ENCODE measurements around the gene ST3GAL6.
"Not testable (repeated sequence)": the region's sequence is repeated elsewhere in the genome, so short reads cannot be mapped to it uniquely, and the experiment has no call there.

The ST3GAL6 gene

DNA sequence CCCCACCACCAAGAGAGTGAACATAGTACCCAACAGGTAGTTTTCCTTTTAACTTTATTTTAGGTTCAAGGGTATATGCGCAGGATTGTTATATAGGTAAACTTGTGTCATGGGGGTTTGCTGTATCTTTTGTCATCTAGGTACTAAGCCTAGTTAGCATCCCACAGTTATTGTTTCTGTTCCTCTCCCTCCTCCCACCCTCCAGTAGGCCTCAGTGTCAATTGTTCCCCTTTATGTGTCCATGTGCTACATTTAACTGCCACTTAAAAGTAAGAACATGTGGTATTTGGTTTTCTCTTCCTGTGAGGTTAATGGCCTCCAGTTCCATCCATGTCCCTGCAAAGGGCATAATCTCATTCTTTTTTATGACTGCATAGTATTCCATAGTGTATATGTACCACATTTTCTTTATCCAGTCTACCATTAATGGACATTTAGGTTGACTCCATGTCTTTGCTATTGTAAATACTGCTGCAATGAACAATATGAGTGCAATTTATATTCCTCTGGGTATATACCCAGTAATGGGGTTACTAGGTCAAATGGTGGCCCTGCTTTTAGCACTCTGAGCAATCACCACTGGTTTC, 66.2 kb downstream of the ST3GAL6 start:
- Histone ChIP-seq H2BK5ac (ENCODE audit: low read depth, low read length, poor library complexity, severe bottlenecking) (no peak overlapping the region), H2AK5ac (ENCODE audit: low read length, severe bottlenecking) (no peak overlapping the region), H4K91ac (ENCODE audit: low read length) (no peak overlapping the region), H2BK15ac (ENCODE audit: low read depth, poor library complexity, severe bottlenecking) (no peak overlapping the region), H3K9me3 (ENCODE audit: control insufficient read depth, low read length) (peaks cover 3% of the 10 kb centered on the region), H3K4me2 (ENCODE audit: low read length, poor library complexity, severe bottlenecking) (no peak overlapping the region), H3K36me3 (ENCODE audit: control insufficient read depth in 1 of 2, insufficient read depth in 2 of 2, low read depth in 1 of 2, low read length in 2 of 2) (peaks cover 7 to 46% of the 10 kb centered on the region in 2 experiments), H3K14ac (ENCODE audit: low read length in 2 of 2) (no peak overlapping the region), H3K27me3 (ENCODE audit: control insufficient read depth in 1 of 2, insufficient read depth in 1 of 2, low read length in 2 of 2) (no peaks in the 10 kb centered on the region), H3K18ac (ENCODE audit: low read depth in 1 of 2, low read length in 2 of 2) (no peak overlapping the region), H2BK120ac (ENCODE audit: low read depth, low read length) (no peak overlapping the region), H2BK12ac (ENCODE audit: low read length in 2 of 2) (no peak overlapping the region), H3K9ac (ENCODE audit: low read length) (no peak overlapping the region), H3K79me1 (replicated peaks; ENCODE audit: low read length, poor library complexity, severe bottlenecking) (peaks cover 2% of the 10 kb centered on the region), H3K4ac (ENCODE audit: low read depth in 1 of 2, low read length in 2 of 2) (no peak overlapping the region), H4K8ac (ENCODE audit: low read length) (no peak overlapping the region), H2AFZ (ENCODE audit: low read depth, low read length) (no peak overlapping the region), H3K27ac (ENCODE audit: low read length, poor library complexity, severe bottlenecking) (no peak overlapping the region), H3K4me1 (ENCODE audit: control insufficient read depth, insufficient read depth, low read depth, low read length) (peaks cover 6% of the 10 kb centered on the region), H3K4me3 (ENCODE audit: insufficient read depth in 1 of 2, low read depth in 1 of 2, low read length in 2 of 2) (no peak overlapping the region), H3K23ac (ENCODE audit: low read length in 2 of 2) (no peak overlapping the region)
- DNase-seq, result no peak
- WGBS, result no CpG with 5 or more reads among the region's 1 CpG

DNA sequence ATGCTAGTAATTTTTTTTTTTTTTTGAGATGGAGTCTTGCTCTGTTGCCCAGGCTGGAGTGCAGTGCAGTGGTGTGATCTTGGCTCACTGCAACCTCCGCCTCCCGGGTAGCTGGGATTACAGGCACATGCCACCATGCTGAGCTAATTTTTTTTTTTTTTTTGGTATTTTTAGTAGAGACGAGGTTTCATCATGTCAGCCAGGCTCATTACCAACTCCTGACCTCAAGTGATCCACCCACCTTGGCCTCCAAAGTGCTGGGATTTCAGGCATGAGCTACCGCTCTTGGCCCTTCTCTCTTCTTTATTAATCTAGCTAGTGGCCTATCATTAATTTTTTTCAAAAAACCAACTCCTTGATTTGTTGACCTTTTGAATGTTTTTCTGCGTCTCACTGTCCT, 67.9 kb downstream of the ST3GAL6 start:
- not testable (repeated sequence) for H3K79me1 ChIP-seq (replicated peaks; ENCODE audit: low read length, poor library complexity, severe bottlenecking); H2AFZ ChIP-seq (ENCODE audit: low read depth, low read length); H3K9ac ChIP-seq (ENCODE audit: low read length); H3K4me1 ChIP-seq (ENCODE audit: control insufficient read depth, insufficient read depth, low read depth, low read length); H4K91ac ChIP-seq (ENCODE audit: low read length); H2BK120ac ChIP-seq (ENCODE audit: low read depth, low read length); H2BK12ac ChIP-seq (ENCODE audit: low read length in 2 of 2); H3K23ac ChIP-seq (ENCODE audit: low read length in 2 of 2); H3K4me3 ChIP-seq (ENCODE audit: insufficient read depth in 1 of 2, low read depth in 1 of 2, low read length in 2 of 2); DNase-seq; H3K4ac ChIP-seq (ENCODE audit: low read depth in 1 of 2, low read length in 2 of 2); H3K4me2 ChIP-seq (ENCODE audit: low read length, poor library complexity, severe bottlenecking); H2BK15ac ChIP-seq (ENCODE audit: low read depth, poor library complexity, severe bottlenecking); H3K27me3 ChIP-seq (ENCODE audit: control insufficient read depth in 1 of 2, insufficient read depth in 1 of 2, low read length in 2 of 2); H2BK5ac ChIP-seq (ENCODE audit: low read depth, low read length, poor library complexity, severe bottlenecking); H3K14ac ChIP-seq (ENCODE audit: low read length in 2 of 2); H3K18ac ChIP-seq (ENCODE audit: low read depth in 1 of 2, low read length in 2 of 2); H4K8ac ChIP-seq (ENCODE audit: low read length); H3K9me3 ChIP-seq (ENCODE audit: control insufficient read depth, low read length); H2AK5ac ChIP-seq (ENCODE audit: low read length, severe bottlenecking)
- WGBS, result 98% methylated on average over 5 of the region's 5 CpGs
- H3K36me3 ChIP-seq (ENCODE audit: control insufficient read depth in 1 of 2, insufficient read depth in 2 of 2, low read depth in 1 of 2, low read length in 2 of 2), result peaks cover 7 to 35% of the 10 kb centered on the region in 2 experiments
- H3K27ac ChIP-seq (ENCODE audit: low read length, poor library complexity, severe bottlenecking), result peak overlapping the region; percentile 49

DNA sequence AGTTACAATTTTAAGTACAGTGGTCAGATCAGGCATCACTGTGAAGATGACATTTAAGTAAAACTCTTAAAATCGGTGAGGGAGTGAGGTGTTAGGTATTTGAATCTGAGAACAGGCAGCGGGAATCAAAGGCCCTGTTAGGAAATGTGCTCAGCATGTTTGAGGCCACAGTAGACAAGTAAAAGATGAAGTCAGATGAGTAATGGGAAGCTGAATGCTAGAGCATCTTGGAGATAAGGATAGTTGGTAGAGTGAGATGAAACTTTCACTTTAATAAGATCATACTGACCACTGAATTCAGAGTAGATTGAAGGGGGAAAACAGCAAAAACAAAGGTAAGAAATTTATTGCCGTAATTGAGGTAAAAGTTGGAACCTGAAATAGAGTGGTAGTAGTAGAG, 76.7 kb downstream of the ST3GAL6 start:
- no peak overlapping the region for H3K4me2 ChIP-seq (ENCODE audit: low read length, poor library complexity, severe bottlenecking)

DNA sequence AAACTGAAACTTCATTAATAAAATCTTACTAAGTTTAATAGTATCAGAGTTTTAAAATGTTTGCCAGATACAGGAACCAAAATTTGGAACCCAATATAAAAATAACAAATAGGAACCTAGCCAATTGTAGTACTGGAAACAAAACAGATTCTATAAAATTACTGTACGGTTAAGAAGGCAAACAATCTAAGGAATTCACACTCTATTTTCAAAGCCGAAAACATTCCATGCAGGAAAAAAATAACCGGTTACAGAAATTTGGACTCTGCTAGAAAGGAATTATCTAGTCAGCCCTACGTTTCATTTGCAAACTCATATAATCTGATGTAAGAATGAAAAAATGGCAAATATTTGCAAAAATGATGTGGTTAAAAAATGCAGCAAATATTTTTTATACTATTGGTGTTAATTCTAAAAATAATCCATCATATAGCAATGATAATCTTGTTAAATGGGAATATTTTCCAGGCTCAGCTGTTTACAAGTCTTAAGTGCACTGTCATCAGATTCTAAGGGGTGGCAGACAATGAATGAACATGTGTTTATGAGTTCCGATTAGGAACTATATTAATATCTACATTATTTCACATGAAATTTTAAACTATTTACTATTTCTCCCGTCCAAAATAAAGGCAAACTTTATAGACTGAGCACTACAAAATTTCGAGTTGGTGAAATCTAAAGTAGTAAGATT, 80.3 kb downstream of the ST3GAL6 start:
- Histone ChIP-seq H2BK15ac (ENCODE audit: low read depth, poor library complexity, severe bottlenecking) (no peak overlapping the region), H3K9ac (ENCODE audit: low read length) (peak overlapping the region; percentile 63), H3K27me3 (ENCODE audit: control insufficient read depth in 1 of 2, insufficient read depth in 1 of 2, low read length in 2 of 2) (no peaks in the 10 kb centered on the region), H2BK12ac (ENCODE audit: low read length in 2 of 2) (no peak overlapping the region), H3K23ac (ENCODE audit: low read length in 2 of 2) (no peak overlapping the region), H3K27ac (ENCODE audit: low read length, poor library complexity, severe bottlenecking) (no peak overlapping the region), H2BK120ac (ENCODE audit: low read depth, low read length) (no peak overlapping the region), H3K18ac (ENCODE audit: low read depth in 1 of 2, low read length in 2 of 2) (no peak overlapping the region), H3K4ac (ENCODE audit: low read depth in 1 of 2, low read length in 2 of 2) (no peak overlapping the region), H2AK5ac (ENCODE audit: low read length, severe bottlenecking) (no peak overlapping the region), H3K79me1 (replicated peaks; ENCODE audit: low read length, poor library complexity, severe bottlenecking) (no peaks in the 10 kb centered on the region), H2BK5ac (ENCODE audit: low read depth, low read length, poor library complexity, severe bottlenecking) (no peak overlapping the region), H3K9me3 (ENCODE audit: control insufficient read depth, low read length) (no peaks in the 10 kb centered on the region), H3K36me3 (ENCODE audit: control insufficient read depth in 1 of 2, insufficient read depth in 2 of 2, low read depth in 1 of 2, low read length in 2 of 2) (peaks cover 5 to 85% of the 10 kb centered on the region in 2 experiments), H3K4me1 (ENCODE audit: control insufficient read depth, insufficient read depth, low read depth, low read length) (no peaks in the 10 kb centered on the region), H2AFZ (ENCODE audit: low read depth, low read length) (no peak overlapping the region), H3K14ac (ENCODE audit: low read length in 2 of 2) (no peak overlapping the region), H4K8ac (ENCODE audit: low read length) (no peak overlapping the region), H3K4me2 (ENCODE audit: low read length, poor library complexity, severe bottlenecking) (no peak overlapping the region), H4K91ac (ENCODE audit: low read length) (no peak overlapping the region), H3K4me3 (ENCODE audit: insufficient read depth in 1 of 2, low read depth in 1 of 2, low read length in 2 of 2) (no peak overlapping the region)
- no peak for DNase-seq
- WGBS, result 93% methylated on average over 4 of the region's 7 CpGs

More for the DNA sequence above, 76.7 kb downstream of the ST3GAL6 start:
- Histone ChIP-seq H3K4me3 (ENCODE audit: insufficient read depth in 1 of 2, low read depth in 1 of 2, low read length in 2 of 2) (no peak overlapping the region), H3K14ac (ENCODE audit: low read length in 2 of 2) (no peak overlapping the region), H3K23ac (ENCODE audit: low read length in 2 of 2) (no peak overlapping the region), H3K18ac (ENCODE audit: low read depth in 1 of 2, low read length in 2 of 2) (no peak overlapping the region), H3K4ac (ENCODE audit: low read depth in 1 of 2, low read length in 2 of 2) (no peak overlapping the region), H2BK120ac (ENCODE audit: low read depth, low read length) (no peak overlapping the region), H3K79me1 (replicated peaks; ENCODE audit: low read length, poor library complexity, severe bottlenecking) (no peaks in the 10 kb centered on the region), H3K27me3 (ENCODE audit: control insufficient read depth in 1 of 2, insufficient read depth in 1 of 2, low read length in 2 of 2) (no peaks in the 10 kb centered on the region), H3K9ac (ENCODE audit: low read length) (peak overlapping the region; percentile 31), H3K27ac (ENCODE audit: low read length, poor library complexity, severe bottlenecking) (peak overlapping the region; percentile 47), H4K8ac (ENCODE audit: low read length) (no peak overlapping the region), H2BK15ac (ENCODE audit: low read depth, poor library complexity, severe bottlenecking) (no peak overlapping the region), H2BK12ac (ENCODE audit: low read length in 2 of 2) (no peak overlapping the region), H2AFZ (ENCODE audit: low read depth, low read length) (no peak overlapping the region), H3K36me3 (ENCODE audit: control insufficient read depth in 1 of 2, insufficient read depth in 2 of 2, low read depth in 1 of 2, low read length in 2 of 2) (peaks cover 6 to 49% of the 10 kb centered on the region in 2 experiments), H4K91ac (ENCODE audit: low read length) (no peak overlapping the region), H3K4me1 (ENCODE audit: control insufficient read depth, insufficient read depth, low read depth, low read length) (no peaks in the 10 kb centered on the region), H2BK5ac (ENCODE audit: low read depth, low read length, poor library complexity, severe bottlenecking) (no peak overlapping the region), H3K9me3 (ENCODE audit: control insufficient read depth, low read length) (no peaks in the 10 kb centered on the region), H2AK5ac (ENCODE audit: low read length, severe bottlenecking) (no peak overlapping the region)
- DNase-seq, result no peak
- 96% methylated on average over 3 of the region's 3 CpGs for WGBS

All from mesenchymal stem cell (in vitro differentiated cells and primary cell).